ENCODE data around the gene PNPLA4. TPM values are rescaled to one million over a fixed set of nuclear protein-coding genes. Genes with fewer than 3 reads are reported as not detected.

Gene PNPLA4
- total RNA-seq, 1 experiment from 2014 or later = 45.1 TPM

DNA sequence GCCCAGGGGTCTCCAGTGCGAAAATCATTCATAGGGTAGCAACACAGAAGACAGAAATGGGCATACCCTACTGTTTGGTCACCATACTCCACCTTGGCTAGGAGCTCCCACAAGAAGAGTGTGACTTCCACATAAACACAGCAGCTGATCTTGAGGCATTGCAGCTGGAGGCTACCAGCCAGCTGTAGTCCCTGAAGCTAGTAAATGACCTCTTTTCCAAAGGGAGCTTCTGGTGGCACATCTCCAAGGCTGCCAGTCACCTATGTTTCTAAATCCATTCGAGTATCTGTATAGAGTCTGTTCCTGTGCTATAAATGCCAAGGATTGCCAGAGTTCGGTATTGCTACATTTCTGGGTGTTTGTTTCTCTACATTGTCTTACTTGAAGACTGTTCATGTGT, 21.3 kb upstream of the PNPLA4 start:
- Mint-ChIP-seq H3K36me3 (ENCODE audit: insufficient read depth, unreplicated experiment) (peaks cover 6% of the 10 kb centered on the region), H3K27ac (ENCODE audit: low read depth, unreplicated experiment) (no peak overlapping the region), H3K4me1 (ENCODE audit: insufficient read depth, unreplicated experiment) (no peaks in the 10 kb centered on the region), H3K9me3 (ENCODE audit: unreplicated experiment) (peaks cover 7% of the 10 kb centered on the region), H3K4me3 (ENCODE audit: unreplicated experiment) (no peak overlapping the region), H3K27me3 (ENCODE audit: insufficient read depth, unreplicated experiment) (no peaks in the 10 kb centered on the region)
- TF ChIP-seq, protein P1, sequence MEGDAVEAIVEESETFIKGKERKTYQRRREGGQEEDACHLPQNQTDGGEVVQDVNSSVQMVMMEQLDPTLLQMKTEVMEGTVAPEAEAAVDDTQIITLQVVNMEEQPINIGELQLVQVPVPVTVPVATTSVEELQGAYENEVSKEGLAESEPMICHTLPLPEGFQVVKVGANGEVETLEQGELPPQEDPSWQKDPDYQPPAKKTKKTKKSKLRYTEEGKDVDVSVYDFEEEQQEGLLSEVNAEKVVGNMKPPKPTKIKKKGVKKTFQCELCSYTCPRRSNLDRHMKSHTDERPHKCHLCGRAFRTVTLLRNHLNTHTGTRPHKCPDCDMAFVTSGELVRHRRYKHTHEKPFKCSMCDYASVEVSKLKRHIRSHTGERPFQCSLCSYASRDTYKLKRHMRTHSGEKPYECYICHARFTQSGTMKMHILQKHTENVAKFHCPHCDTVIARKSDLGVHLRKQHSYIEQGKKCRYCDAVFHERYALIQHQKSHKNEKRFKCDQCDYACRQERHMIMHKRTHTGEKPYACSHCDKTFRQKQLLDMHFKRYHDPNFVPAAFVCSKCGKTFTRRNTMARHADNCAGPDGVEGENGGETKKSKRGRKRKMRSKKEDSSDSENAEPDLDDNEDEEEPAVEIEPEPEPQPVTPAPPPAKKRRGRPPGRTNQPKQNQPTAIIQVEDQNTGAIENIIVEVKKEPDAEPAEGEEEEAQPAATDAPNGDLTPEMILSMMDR (IDR thresholded peaks at IDR 0.05; ENCODE audit: unreplicated experiment) = no peak
- POLR2A ChIA-PET = no interaction called here
- BruUV-seq (replicated peaks) = no TSS peak
- intact Hi-C loops (cut with micrococcal nuclease) = no loop called here
- DNase-seq (ENCODE audit: unreplicated experiment) = no peak
- CTCF ChIA-PET = no interaction called here

DNA sequence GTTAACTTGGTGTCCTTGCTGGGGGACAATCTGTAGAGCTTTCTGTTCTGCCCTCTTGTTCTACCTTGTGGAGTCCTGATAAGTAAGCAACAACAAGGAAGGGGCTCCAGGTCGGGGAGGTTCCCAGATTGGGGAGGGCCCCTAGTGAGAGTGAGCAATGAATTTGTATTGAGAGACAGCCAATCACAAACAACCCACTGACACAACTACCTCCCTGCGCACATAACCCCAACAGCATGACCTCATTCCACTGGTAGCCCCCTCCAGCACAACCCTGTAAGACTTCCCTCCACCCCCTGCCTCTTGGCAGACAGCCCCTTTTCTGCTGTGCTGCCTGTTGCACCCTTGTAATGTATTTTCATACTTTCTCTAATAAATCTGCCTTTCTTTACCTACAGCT, 19.7 kb upstream of the PNPLA4 start:
- no peak overlapping the region for H3K4me3 Mint-ChIP-seq (ENCODE audit: unreplicated experiment)
- TF ChIP-seq, protein P1 (IDR thresholded peaks at IDR 0.05; ENCODE audit: unreplicated experiment) = no peak
- intact Hi-C loops (cut with micrococcal nuclease) = no loop called here
- no peak for DNase-seq (ENCODE audit: unreplicated experiment)
- H3K4me1 Mint-ChIP-seq (ENCODE audit: insufficient read depth, unreplicated experiment) = no peaks in the 10 kb centered on the region
- H3K9me3 Mint-ChIP-seq (ENCODE audit: unreplicated experiment) = peaks cover 7% of the 10 kb centered on the region
- H3K36me3 Mint-ChIP-seq (ENCODE audit: insufficient read depth, unreplicated experiment) = peaks cover 6% of the 10 kb centered on the region
- ChIA-PET POLR2A (no interaction called here), CTCF (interaction anchor here (0.6 kb wide), 1 partner anchor 1603 kb away, joined by 3 read pairs; no protein-coding TSS in a partner anchor)
- no peak overlapping the region for H3K27ac Mint-ChIP-seq (ENCODE audit: low read depth, unreplicated experiment)
- BruUV-seq (replicated peaks) = no TSS peak
- no peaks in the 10 kb centered on the region for H3K27me3 Mint-ChIP-seq (ENCODE audit: insufficient read depth, unreplicated experiment)

DNA sequence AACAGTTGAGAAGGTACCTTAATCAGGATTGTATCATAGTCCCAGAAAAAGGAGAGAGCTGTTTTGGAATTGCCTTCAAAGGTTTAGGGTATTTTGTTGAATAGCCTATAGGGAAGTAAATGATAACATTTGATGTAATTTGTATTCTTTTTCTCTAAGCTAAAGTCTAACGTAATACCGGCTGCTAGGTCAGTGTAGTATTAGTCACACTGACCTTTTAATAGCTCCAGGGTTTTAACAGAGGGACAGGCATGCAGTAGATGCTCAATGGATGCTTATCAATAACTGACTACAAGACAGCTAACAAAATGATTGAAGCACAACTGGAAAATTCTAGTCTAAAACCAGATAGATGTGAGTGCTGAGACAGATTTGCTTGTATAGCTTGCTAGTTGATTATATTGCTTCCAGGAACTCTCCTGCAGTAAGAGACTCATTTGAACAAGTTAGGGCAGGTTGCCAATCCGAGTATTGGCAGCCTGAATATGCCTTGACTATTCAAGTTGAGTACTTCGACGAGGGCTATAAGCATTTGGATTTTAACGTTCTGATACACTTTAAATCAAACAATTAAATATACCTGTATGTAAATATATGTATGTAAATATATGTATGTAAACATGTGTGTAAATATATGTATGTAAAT, 16.5 kb upstream of the PNPLA4 start:
- Mint-ChIP-seq H3K9me3 (ENCODE audit: unreplicated experiment) (peaks cover 7% of the 10 kb centered on the region), H3K27ac (ENCODE audit: low read depth, unreplicated experiment) (no peak overlapping the region), H3K36me3 (ENCODE audit: insufficient read depth, unreplicated experiment) (no peaks in the 10 kb centered on the region), H3K4me1 (ENCODE audit: insufficient read depth, unreplicated experiment) (no peaks in the 10 kb centered on the region), H3K27me3 (ENCODE audit: insufficient read depth, unreplicated experiment) (no peaks in the 10 kb centered on the region), H3K4me3 (ENCODE audit: unreplicated experiment) (no peak overlapping the region)
- no TSS peak for BruUV-seq (replicated peaks)
- peak; percentile 60 for DNase-seq (ENCODE audit: unreplicated experiment)
- intact Hi-C loops (cut with micrococcal nuclease) = no loop called here
- ChIA-PET POLR2A (interaction anchor here (0.6 to 1.5 kb wide), 2 partner anchors 16 to 795 kb away, joined by 4 read pairs; no protein-coding TSS in a partner anchor), CTCF (interaction anchor here (0.7 kb wide), 1 partner anchor 49 kb away, joined by 3 read pairs; no protein-coding TSS in a partner anchor)
- TF ChIP-seq, protein P1 (IDR thresholded peaks at IDR 0.05; ENCODE audit: unreplicated experiment) = no peak

DNA sequence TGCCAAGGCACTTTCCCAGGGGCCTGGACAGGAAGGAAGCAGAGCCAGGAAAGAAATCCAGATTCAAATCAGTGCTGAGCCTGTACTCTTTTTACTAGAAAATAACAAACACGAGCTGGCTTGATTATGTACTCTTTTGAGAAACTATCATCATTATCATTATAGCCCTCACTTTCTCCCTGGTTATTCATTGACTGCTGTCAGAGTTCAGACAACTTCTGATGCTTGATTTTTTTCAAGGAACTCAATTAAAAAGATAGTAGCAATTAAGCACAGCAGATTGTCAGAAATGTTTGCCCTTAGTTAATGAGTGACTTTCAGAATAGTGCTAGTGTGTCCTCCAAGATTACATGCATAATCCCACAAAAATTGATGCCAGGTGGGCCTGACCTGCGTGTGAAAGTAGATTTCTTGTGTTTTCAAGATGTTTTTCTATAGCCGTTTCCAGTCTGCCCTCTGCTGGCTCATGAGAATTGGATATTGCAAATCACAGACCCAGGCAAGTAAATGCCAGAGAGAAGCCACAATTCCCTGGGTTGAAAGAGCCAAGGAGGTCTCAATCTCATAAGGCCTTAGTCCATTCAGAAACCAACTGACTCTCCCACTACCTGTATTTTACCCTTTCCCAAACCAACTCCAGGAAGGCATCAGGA, 14.3 kb upstream of the PNPLA4 start:
- H3K36me3 Mint-ChIP-seq (ENCODE audit: insufficient read depth, unreplicated experiment) = no peaks in the 10 kb centered on the region
- no peaks in the 10 kb centered on the region for H3K27me3 Mint-ChIP-seq (ENCODE audit: insufficient read depth, unreplicated experiment)
- intact Hi-C loops (cut with micrococcal nuclease) = no loop called here
- no peak overlapping the region for H3K4me3 Mint-ChIP-seq (ENCODE audit: unreplicated experiment)
- no TSS peak for BruUV-seq (replicated peaks)
- peaks cover 7% of the 10 kb centered on the region for H3K9me3 Mint-ChIP-seq (ENCODE audit: unreplicated experiment)
- peak; percentile 9 for DNase-seq (ENCODE audit: unreplicated experiment)
- no peaks in the 10 kb centered on the region for H3K4me1 Mint-ChIP-seq (ENCODE audit: insufficient read depth, unreplicated experiment)
- H3K27ac Mint-ChIP-seq (ENCODE audit: low read depth, unreplicated experiment) = no peak overlapping the region
- ChIA-PET CTCF (interaction anchor here (0.6 to 0.9 kb wide), 2 partner anchors 13 to 705 kb away, joined by 4 read pairs; no protein-coding TSS in a partner anchor), POLR2A (interaction anchor here (0.5 to 0.6 kb wide), 2 partner anchors 797 to 1521 kb away, joined by 3 read pairs; no protein-coding TSS in a partner anchor)
- TF ChIP-seq, protein P1 (IDR thresholded peaks at IDR 0.05; ENCODE audit: unreplicated experiment) = peak; percentile 25
